Immature natural killer cell (primary cell): ENCODE measurements around the gene ANKRD60. TPM values are rescaled to one million over a fixed set of nuclear protein-coding genes. Genes with fewer than 3 reads are reported as not detected.

Experiments
- DNase-seq, 3 donors: peaks; one replicate each; pipeline ENCODE4 v3.0.0; 2022; ENCODE audit warnings: mixed read lengths in 1 of 3
- H3K27ac Mint-ChIP-seq, 6 donors: one replicate each; pipeline ENCODE4 v1.8.0; 2020; ENCODE audit warnings: mixed read lengths in 6 of 6, mild to moderate bottlenecking in 5 of 6, inconsistent platforms in 4 of 6, moderate library complexity in 3 of 6
- H3K27me3 Mint-ChIP-seq, 3 donors: one replicate each; pipeline ENCODE4 v1.8.0; 2020 to 2021; ENCODE audit warnings: low read depth in 3 of 3, mild to moderate bottlenecking in 3 of 3, mixed read lengths in 3 of 3, moderate library complexity in 3 of 3, inconsistent platforms in 1 of 3
- H3K36me3 Mint-ChIP-seq, 3 donors: one replicate each; pipeline ENCODE4 v1.8.0; 2020; ENCODE audit warnings: mixed read lengths in 3 of 3, inconsistent platforms in 2 of 3, mild to moderate bottlenecking in 2 of 3
- H3K4me1 Mint-ChIP-seq, 2 donors: one replicate each; pipeline ENCODE4 v1.8.0; 2020; ENCODE audit warnings: inconsistent platforms in 2 of 2, mild to moderate bottlenecking in 2 of 2, mixed read lengths in 2 of 2, moderate library complexity in 1 of 2
- H3K4me3 Mint-ChIP-seq, 5 donors: one replicate each; pipeline ENCODE4 v1.8.0; 2020; ENCODE audit warnings: mild to moderate bottlenecking in 5 of 5, mixed read lengths in 5 of 5, inconsistent platforms in 3 of 5, moderate library complexity in 3 of 5
- H3K9me3 Mint-ChIP-seq, 6 donors: one replicate each; pipeline ENCODE4 v1.8.0; 2020; ENCODE audit warnings: mild to moderate bottlenecking in 6 of 6, mixed read lengths in 6 of 6, inconsistent platforms in 4 of 6, moderate library complexity in 3 of 6
- polyA plus RNA-seq, 3 donors: library from polyadenylated mRNA; unstranded; fragments of 300-500 nt; fragmentation: Illumina TruSeq; gene quantifications; one replicate each; pipeline ENCODE4 v1.2.3, GENCODE V29; 2021

ANKRD60 gene
- polyA plus RNA-seq, 3 donors from 2014 or later: not detected

DNA sequence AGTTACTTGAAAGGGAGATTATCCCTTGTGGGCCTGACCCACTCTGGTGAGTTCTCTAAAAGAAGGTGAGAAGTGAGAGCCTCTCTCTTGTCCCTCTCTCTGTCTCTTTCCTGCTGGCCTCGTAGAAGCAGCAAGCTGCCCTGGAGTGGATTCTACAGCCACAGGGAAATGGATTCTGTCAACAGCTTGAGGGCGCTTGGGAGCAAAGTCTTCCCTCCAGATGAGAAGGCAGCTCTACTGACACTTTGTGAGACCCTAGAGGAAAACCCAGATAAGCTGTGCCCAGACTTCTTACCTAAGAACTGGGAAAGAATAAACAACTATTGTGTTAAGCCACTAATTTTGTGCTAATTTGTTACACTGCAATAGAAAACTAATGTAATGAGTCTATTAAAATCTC lies 39.9 kb downstream of the ANKRD60 start:
- H3K4me3 Mint-ChIP-seq: no peak overlapping the region
- no peak for DNase-seq
- H3K36me3 Mint-ChIP-seq: peaks cover 0 to 4% (median 0%) of the 10 kb centered on the region in 3 donors
- H3K9me3 Mint-ChIP-seq: no peaks in the 10 kb centered on the region
- H3K27me3 Mint-ChIP-seq: peaks cover 1 to 7% (median 4%) of the 10 kb centered on the region in 3 donors
- H3K4me1 Mint-ChIP-seq: no peaks in the 10 kb centered on the region
- no peak overlapping the region for H3K27ac Mint-ChIP-seq

DNA sequence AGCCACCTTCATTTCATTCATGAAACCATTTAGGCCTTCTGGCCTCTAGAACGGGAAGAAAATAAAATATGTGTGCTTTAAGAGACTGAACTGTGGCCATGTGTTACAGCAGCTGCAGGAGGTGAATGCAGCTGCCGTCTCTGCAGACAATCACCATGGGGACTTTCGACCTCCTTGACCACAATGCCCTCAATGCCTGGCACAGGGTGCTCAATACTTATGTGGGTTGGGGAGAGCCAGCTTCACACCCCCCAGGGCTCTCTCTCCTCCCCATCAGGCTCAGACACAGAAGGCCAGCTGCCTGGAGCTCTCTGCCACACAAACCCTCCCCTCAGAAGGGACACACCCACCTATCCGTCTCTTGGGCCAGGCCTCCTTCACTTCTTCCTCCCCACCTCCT lies 43.5 kb downstream of the ANKRD60 start:
- H3K27me3 Mint-ChIP-seq: peaks cover 1 to 9% (median 6%) of the 10 kb centered on the region in 3 donors
- no peak overlapping the region for H3K4me3 Mint-ChIP-seq
- H3K36me3 Mint-ChIP-seq: peaks cover 0 to 4% (median 0%) of the 10 kb centered on the region in 3 donors
- H3K27ac Mint-ChIP-seq: no peak overlapping the region
- DNase-seq: no peak
- no peaks in the 10 kb centered on the region for H3K9me3 Mint-ChIP-seq
- H3K4me1 Mint-ChIP-seq: no peaks in the 10 kb centered on the region

- no peak overlapping the region for H3K27ac Mint-ChIP-seq
- no peaks in the 10 kb centered on the region for H3K9me3 Mint-ChIP-seq
- peaks cover 3 to 6% of the 10 kb centered on the region in 2 donors for H3K4me1 Mint-ChIP-seq
- H3K36me3 Mint-ChIP-seq: peaks cover 0 to 4% (median 0%) of the 10 kb centered on the region in 3 donors
- H3K4me3 Mint-ChIP-seq: no peak overlapping the region
- DNase-seq: no peak
- H3K27me3 Mint-ChIP-seq: peaks cover 4 to 9% (median 6%) of the 10 kb centered on the region in 3 donors
These were observed 44.4 kb downstream of the ANKRD60 start for GRCh38 chr20:58184063-58184462.

- no peak overlapping the region for H3K27ac Mint-ChIP-seq
- H3K36me3 Mint-ChIP-seq: peaks cover 0 to 4% (median 0%) of the 10 kb centered on the region in 3 donors
- DNase-seq: no peak
- H3K4me3 Mint-ChIP-seq: no peak overlapping the region
- H3K27me3 Mint-ChIP-seq: peaks cover 6 to 7% (median 6%) of the 10 kb centered on the region in 3 donors
- peaks cover 3 to 6% of the 10 kb centered on the region in 2 donors for H3K4me1 Mint-ChIP-seq
- H3K9me3 Mint-ChIP-seq: no peaks in the 10 kb centered on the region
These were observed 45.8 kb downstream of the ANKRD60 start for GRCh38 chr20:58182521-58183140.

DNA sequence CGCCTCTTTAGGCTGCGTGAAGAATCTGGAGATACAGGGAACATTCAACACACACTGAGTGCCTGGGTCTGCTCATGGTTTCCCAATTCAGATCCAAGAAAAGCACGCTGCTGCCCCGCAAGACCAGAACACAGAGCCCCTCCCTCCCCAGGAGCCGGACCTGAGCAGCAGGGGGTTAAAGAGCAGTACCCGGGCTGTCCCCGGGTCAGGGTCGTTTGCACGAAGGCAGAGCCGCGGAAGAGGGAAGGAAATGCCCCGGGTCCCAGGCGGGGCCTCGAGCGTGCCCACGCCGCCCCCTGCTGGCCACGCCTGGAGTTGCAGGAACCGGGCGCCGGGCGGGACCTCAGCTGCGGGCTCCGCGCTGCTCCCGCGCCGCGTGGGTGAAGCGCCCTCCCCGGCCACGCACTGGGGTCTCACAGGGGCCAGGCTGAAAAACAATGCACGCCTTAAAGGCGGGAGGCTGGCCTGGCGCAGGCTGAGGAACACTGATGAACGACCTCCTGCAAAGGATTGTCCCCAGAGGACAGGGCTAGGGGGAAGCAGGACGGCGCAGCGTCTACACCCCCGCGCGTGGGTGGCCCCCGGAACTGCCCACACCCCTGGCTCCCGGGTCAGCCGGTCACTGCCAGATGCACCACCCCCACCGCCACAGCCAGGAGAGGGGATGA lies 48.9 kb downstream of the ANKRD60 start:
- Mint-ChIP-seq H3K27ac (no peak overlapping the region), H3K4me1 (peaks cover 3 to 7% of the 10 kb centered on the region in 2 donors), H3K9me3 (no peaks in the 10 kb centered on the region), H3K27me3 (peaks cover 2 to 8% (median 6%) of the 10 kb centered on the region in 3 donors), H3K4me3 (peak overlapping the region; percentile 58 to 78 (median 67)), H3K36me3 (no peaks in the 10 kb centered on the region)
- peak; percentile 47 to 54 (median 51) for DNase-seq

GRCh38 chr20:58179083-58179431 lies 49.4 kb downstream of the ANKRD60 start:
- H3K9me3 Mint-ChIP-seq: no peaks in the 10 kb centered on the region
- no peak for DNase-seq
- no peaks in the 10 kb centered on the region for H3K36me3 Mint-ChIP-seq
- H3K4me3 Mint-ChIP-seq: peak overlapping the region; percentile 58 to 78 (median 67)
- H3K4me1 Mint-ChIP-seq: peaks cover 7 to 12% of the 10 kb centered on the region in 2 donors
- peaks cover 2 to 8% (median 4%) of the 10 kb centered on the region in 3 donors for H3K27me3 Mint-ChIP-seq
- no peak overlapping the region for H3K27ac Mint-ChIP-seq

- no peak overlapping the region for H3K4me3 Mint-ChIP-seq
- no peaks in the 10 kb centered on the region for H3K36me3 Mint-ChIP-seq
- no peak overlapping the region for H3K27ac Mint-ChIP-seq
- DNase-seq: no peak
- H3K27me3 Mint-ChIP-seq: peaks cover 2 to 8% (median 7%) of the 10 kb centered on the region in 3 donors
- peaks cover 7 to 20% of the 10 kb centered on the region in 2 donors for H3K4me1 Mint-ChIP-seq
- no peaks in the 10 kb centered on the region for H3K9me3 Mint-ChIP-seq
These were observed 50.7 kb downstream of the ANKRD60 start for GRCh38 chr20:58177799-58178198.

- Mint-ChIP-seq H3K27ac (no peak overlapping the region), H3K4me1 (peaks cover 7 to 20% of the 10 kb centered on the region in 2 donors), H3K4me3 (no peak overlapping the region), H3K36me3 (no peaks in the 10 kb centered on the region), H3K9me3 (no peaks in the 10 kb centered on the region), H3K27me3 (peaks cover 4 to 7% (median 6%) of the 10 kb centered on the region in 3 donors)
- no peak for DNase-seq
These were observed 52.6 kb downstream of the ANKRD60 start for GRCh38 chr20:58175836-58176235.

DNA sequence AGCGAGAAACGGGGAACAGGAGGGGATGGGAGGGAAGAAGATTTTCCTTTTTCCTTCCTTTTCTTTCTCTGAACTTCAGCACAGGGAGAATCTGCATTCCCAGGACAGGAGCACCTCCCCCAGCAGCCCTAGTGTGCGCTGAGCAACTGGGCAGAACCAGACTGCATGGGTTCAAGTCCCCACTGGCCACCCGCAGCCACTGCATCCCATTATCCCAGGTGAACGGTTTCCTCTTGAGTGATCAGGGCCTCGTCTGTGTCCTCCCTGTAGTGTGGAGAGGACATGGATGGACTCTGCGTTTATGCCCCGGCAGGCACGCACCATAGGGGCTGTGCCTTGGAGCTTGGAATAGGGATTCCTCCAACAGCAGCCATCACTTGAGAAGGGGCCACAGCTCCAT lies 53.0 kb downstream of the ANKRD60 start:
- H3K4me3 Mint-ChIP-seq: no peak overlapping the region

DNA sequence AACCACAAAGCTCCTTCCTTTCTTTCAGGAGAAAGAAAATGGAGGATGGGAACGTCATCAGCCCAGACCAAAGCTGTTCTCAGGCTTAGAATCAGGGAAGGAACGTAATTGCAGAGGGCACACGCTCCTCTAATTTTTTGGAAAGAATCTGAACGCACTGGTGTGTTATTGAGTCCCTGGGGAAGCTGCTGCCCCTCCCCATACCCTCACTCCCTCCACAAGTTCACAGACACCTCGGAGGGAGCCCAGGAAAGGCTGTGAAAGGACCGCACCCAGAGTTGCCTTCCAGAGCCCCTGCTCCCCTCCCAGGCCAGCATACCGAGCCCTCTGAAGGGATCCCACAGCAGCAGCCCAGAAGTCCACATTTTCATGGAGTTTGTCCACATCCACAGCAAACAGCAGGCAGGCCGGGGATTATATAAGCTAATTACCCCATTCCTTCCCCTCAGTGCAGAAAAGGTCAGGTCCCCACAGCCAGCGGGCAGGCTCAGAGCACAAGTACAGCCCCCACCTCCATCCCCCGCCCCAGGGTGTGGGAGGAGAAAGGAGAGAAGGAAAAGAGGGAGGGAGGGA lies 53.7 kb downstream of the ANKRD60 start:
- Mint-ChIP-seq H3K4me3 (no peak overlapping the region), H3K27me3 (peaks cover 2 to 7% (median 3%) of the 10 kb centered on the region in 3 donors), H3K9me3 (no peaks in the 10 kb centered on the region), H3K36me3 (no peaks in the 10 kb centered on the region), H3K27ac (no peak overlapping the region), H3K4me1 (peaks cover 7 to 20% of the 10 kb centered on the region in 2 donors)
- no peak for DNase-seq

More for the DNA sequence above, 53.0 kb downstream of the ANKRD60 start:
- Mint-ChIP-seq H3K9me3 (no peaks in the 10 kb centered on the region), H3K36me3 (no peaks in the 10 kb centered on the region), H3K27ac (no peak overlapping the region), H3K27me3 (peaks cover 2 to 7% (median 3%) of the 10 kb centered on the region in 3 donors), H3K4me1 (peaks cover 7 to 20% of the 10 kb centered on the region in 2 donors)
- DNase-seq: no peak

DNA sequence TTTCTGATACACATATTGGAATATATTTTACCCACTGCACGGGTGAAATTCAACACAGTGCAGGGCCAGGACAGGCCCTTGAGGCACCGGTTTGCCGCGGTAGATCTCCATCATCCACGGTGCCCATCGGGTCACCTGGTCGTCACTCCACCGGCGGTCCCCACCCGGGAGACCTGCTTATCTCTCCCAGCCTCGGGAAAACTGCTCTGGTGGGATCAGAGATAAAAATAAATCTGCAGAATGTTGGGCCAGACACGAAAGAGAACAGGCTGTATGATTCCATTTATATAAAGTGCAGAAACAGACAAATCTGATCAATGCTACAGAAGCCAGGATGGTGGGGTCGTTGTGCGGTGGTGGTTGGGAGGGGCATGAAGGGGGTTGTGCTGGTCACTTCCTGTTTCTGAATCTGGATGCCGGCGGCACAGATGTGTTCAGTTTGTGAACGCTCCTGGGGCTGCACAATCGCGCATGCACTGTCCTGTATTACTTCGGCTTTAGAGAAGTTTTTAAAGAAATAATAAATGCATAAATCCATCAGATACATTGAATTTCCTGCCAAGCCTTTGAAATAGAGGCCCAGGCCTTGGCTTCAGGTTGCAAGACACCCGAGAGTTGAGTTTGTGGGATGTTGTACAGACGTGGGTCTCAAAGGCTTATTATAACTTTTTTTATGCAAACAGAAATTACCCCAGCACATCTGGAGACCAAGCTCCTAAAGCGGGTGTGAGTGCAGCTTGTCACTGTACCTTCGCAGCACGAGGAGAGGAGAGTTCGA lies 54.3 kb downstream of the ANKRD60 start:
- peaks cover 4 to 15% of the 10 kb centered on the region in 2 donors for H3K4me1 Mint-ChIP-seq
- H3K27me3 Mint-ChIP-seq: peaks cover 2 to 4% (median 3%) of the 10 kb centered on the region in 3 donors
- no peaks in the 10 kb centered on the region for H3K9me3 Mint-ChIP-seq
- no peak overlapping the region for H3K27ac Mint-ChIP-seq
- H3K4me3 Mint-ChIP-seq: no peak overlapping the region
- DNase-seq: no peak
- no peaks in the 10 kb centered on the region for H3K36me3 Mint-ChIP-seq

DNA sequence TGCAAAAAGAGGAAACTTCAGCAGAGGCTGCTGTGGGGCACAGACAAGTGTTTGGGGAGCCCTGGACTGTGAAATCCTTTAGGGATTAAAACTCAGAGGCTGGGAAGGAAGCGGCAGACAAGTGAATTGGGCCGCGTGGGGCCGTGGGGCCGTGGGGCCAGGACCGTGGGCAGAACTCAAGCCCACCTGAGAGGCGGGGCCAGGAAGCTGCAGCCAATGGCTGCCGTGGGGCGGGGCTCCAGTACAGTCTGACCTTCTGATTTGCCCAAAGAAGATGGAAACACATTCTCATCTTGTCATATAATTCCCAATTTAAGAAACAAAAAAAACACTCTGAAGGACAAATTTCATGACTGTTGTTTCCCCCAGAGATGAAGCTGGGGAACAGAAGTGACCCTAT lies 55.4 kb downstream of the ANKRD60 start:
- peaks cover 2 to 3% (median 2%) of the 10 kb centered on the region in 3 donors for H3K27me3 Mint-ChIP-seq
- H3K9me3 Mint-ChIP-seq: no peaks in the 10 kb centered on the region
- no peak overlapping the region for H3K4me3 Mint-ChIP-seq
- peaks cover 4 to 14% of the 10 kb centered on the region in 2 donors for H3K4me1 Mint-ChIP-seq
- no peak overlapping the region for H3K27ac Mint-ChIP-seq
- DNase-seq: no peak
- H3K36me3 Mint-ChIP-seq: no peaks in the 10 kb centered on the region

GRCh38 chr20:58171796-58172425 lies 56.5 kb downstream of the ANKRD60 start:
- Mint-ChIP-seq H3K27me3 (peaks cover 2 to 6% (median 3%) of the 10 kb centered on the region in 3 donors), H3K9me3 (no peaks in the 10 kb centered on the region), H3K4me3 (no peak overlapping the region), H3K4me1 (peaks cover 4 to 14% of the 10 kb centered on the region in 2 donors), H3K36me3 (no peaks in the 10 kb centered on the region), H3K27ac (no peak overlapping the region)
- no peak for DNase-seq
